ENCODE measurements around the gene DPEP1. TPM values are rescaled to one million over a fixed set of nuclear protein-coding genes. Genes with fewer than 3 reads are reported as not detected.

The DPEP1 gene
- total and polyA plus RNA-seq, 4 donors, result 0.14 to 0.83 (median 0.45) TPM

- DNase-seq (ENCODE audit: low spot score), result no peak
- 90% methylated on average over 15 of the region's 15 CpGs for WGBS
Measured at GRCh38 chr16:89579351-89579750, 34.1 kb upstream of the DPEP1 start.

GRCh38 chr16:89581045-89581695 is 32.3 kb upstream of the DPEP1 start:
- H3K27me3 ChIP-seq (ENCODE audit: control insufficient read depth in 4 of 4, insufficient read depth in 4 of 4, low read length in 3 of 4), result peaks cover 0 to 1% (median 0%) of the 10 kb centered on the region in 4 donors
- H3K27ac ChIP-seq (ENCODE audit: low read depth in 1 of 2, low read length in 2 of 2), result peak overlapping the region in 1 of 2 donors; percentile 59
- no peak for DNase-seq (ENCODE audit: low spot score)
- no peak overlapping the region for H3K9ac ChIP-seq (ENCODE audit: low read depth in 1 of 2, low read length in 2 of 2)
- no peaks in the 10 kb centered on the region for H3K9me3 ChIP-seq (ENCODE audit: control insufficient read depth in 4 of 4, low read length in 3 of 4)
- H3K4me3 ChIP-seq (ENCODE audit: low read depth in 1 of 3, low read length in 3 of 3), result no peak overlapping the region
- WGBS, result 91% methylated on average over 33 of the region's 33 CpGs
- peaks cover 6 to 13% (median 7%) of the 10 kb centered on the region in 4 donors for H3K4me1 ChIP-seq (ENCODE audit: control insufficient read depth in 4 of 4, insufficient read depth in 4 of 4, low read length in 3 of 4)
- no peak for TF ChIP-seq MAX (IDR thresholded peaks at IDR 0.05)
- no peak for TF ChIP-seq NR2F2 (IDR thresholded peaks at IDR 0.05)
- no peak for TF ChIP-seq GABPA (IDR thresholded peaks at IDR 0.05 in 1 of 2, conservative IDR thresholded peaks at IDR 0.05 in 1 of 2)
- TF ChIP-seq FOXA2 (IDR thresholded peaks at IDR 0.05), result no peak
- no peak for TF ChIP-seq TAF1 (conservative IDR thresholded peaks at IDR 0.05)
- no peak for TF ChIP-seq FOXA1 (IDR thresholded peaks at IDR 0.05)
- TF ChIP-seq EGR1 (IDR thresholded peaks at IDR 0.05; ENCODE audit: low read depth in 2 of 2), result no peak
- no peak for TF ChIP-seq RAD21 (IDR thresholded peaks at IDR 0.05)
- no peak for TF ChIP-seq HNF4G (IDR thresholded peaks at IDR 0.05)
- TF ChIP-seq ATF3 (IDR thresholded peaks at IDR 0.05), result no peak
- no peak for TF ChIP-seq RXRA (IDR thresholded peaks at IDR 0.05)
- TF ChIP-seq CTCF (IDR thresholded peaks at IDR 0.05; ENCODE audit: low read depth, low read length, missing input control), result no peak
- no peak for TF ChIP-seq JUND (IDR thresholded peaks at IDR 0.05)
- no peak for TF ChIP-seq REST (IDR thresholded peaks at IDR 0.05)
- TF ChIP-seq YY1 (IDR thresholded peaks at IDR 0.05), result no peak
- TF ChIP-seq HNF4A (conservative IDR thresholded peaks at IDR 0.05), result no peak
- no peak for TF ChIP-seq ZBTB33 (IDR thresholded peaks at IDR 0.05)
- TF ChIP-seq SP1 (IDR thresholded peaks at IDR 0.05), result no peak
- H3K36me3 ChIP-seq (ENCODE audit: control insufficient read depth in 4 of 4, insufficient read depth in 3 of 4, low read depth in 1 of 4, low read length in 3 of 4), result no peaks in the 10 kb centered on the region

More at GRCh38 chr16:89579351-89579750, 34.1 kb upstream of the DPEP1 start:
- TF ChIP-seq MAX (IDR thresholded peaks at IDR 0.05) (no peak), NR2F2 (IDR thresholded peaks at IDR 0.05) (no peak), SP1 (IDR thresholded peaks at IDR 0.05) (no peak), HNF4G (IDR thresholded peaks at IDR 0.05) (no peak)
- H3K27me3 ChIP-seq (ENCODE audit: control insufficient read depth in 4 of 4, insufficient read depth in 4 of 4, low read length in 3 of 4), result peaks cover 0 to 3% (median 0%) of the 10 kb centered on the region in 4 donors
- H3K4me3 ChIP-seq (ENCODE audit: low read depth in 1 of 3, low read length in 3 of 3), result no peak overlapping the region
- no peak overlapping the region for H3K27ac ChIP-seq (ENCODE audit: low read depth in 1 of 2, low read length in 2 of 2)
- no peak overlapping the region for H3K9ac ChIP-seq (ENCODE audit: low read depth in 1 of 2, low read length in 2 of 2)
- H3K9me3 ChIP-seq (ENCODE audit: control insufficient read depth in 4 of 4, low read length in 3 of 4), result no peaks in the 10 kb centered on the region
- H3K4me1 ChIP-seq (ENCODE audit: control insufficient read depth in 4 of 4, insufficient read depth in 4 of 4, low read length in 3 of 4), result peaks cover 6 to 22% (median 14%) of the 10 kb centered on the region in 4 donors
- H3K36me3 ChIP-seq (ENCODE audit: control insufficient read depth in 4 of 4, insufficient read depth in 3 of 4, low read depth in 1 of 4, low read length in 3 of 4), result no peaks in the 10 kb centered on the region

All from liver (tissue), 9 donors.